Measurements from ENCODE around the gene WRAP73. TPM values are rescaled to one million over a fixed set of nuclear protein-coding genes. Genes with fewer than 3 reads are reported as not detected.

WRAP73 gene
- polyA plus RNA-seq, 12 donors = 3.3 to 14.6 (median 11.7) TPM; not detected in 1

GRCh38 chr1:3614755-3615742 lies 34.9 kb downstream of the WRAP73 start:
- no peak for DNase-seq

- no peak for DNase-seq
Measured at GRCh38 chr1:3612123-3612522, 37.8 kb downstream of the WRAP73 start.

- DNase-seq = peak; percentile 42
Measured at GRCh38 chr1:3611170-3612019, 38.5 kb downstream of the WRAP73 start, which contains the start of gene MEGF6. Gene MEGF6, minus strand, starts transcription at chr1:3611508. Its CDS starts 240 bp downstream, at chr1:3611268.

- peak; percentile 32 for DNase-seq
Measured at GRCh38 chr1:3610527-3611169, 39.3 kb downstream of the WRAP73 start.

GRCh38 chr1:3609769-3610526 lies 40.0 kb downstream of the WRAP73 start:
- DNase-seq = no peak

- DNase-seq = no peak
Measured at GRCh38 chr1:3609016-3609768, 40.7 kb downstream of the WRAP73 start.

- no peak for DNase-seq
Measured at GRCh38 chr1:3608154-3608553, 41.7 kb downstream of the WRAP73 start.

GRCh38 chr1:3607703-3608065 lies 42.2 kb downstream of the WRAP73 start:
- no peak for DNase-seq

- DNase-seq = no peak
Measured at GRCh38 chr1:3606779-3607702, 42.9 kb downstream of the WRAP73 start.

GRCh38 chr1:3604997-3605823 lies 44.7 kb downstream of the WRAP73 start:
- no peak for DNase-seq

- DNase-seq = no peak
Measured at GRCh38 chr1:3604468-3604974, 45.4 kb downstream of the WRAP73 start.

- no peak for DNase-seq
Measured at GRCh38 chr1:3603571-3604467, 46.1 kb downstream of the WRAP73 start.

GRCh38 chr1:3603156-3603555 lies 46.7 kb downstream of the WRAP73 start:
- DNase-seq = no peak

GRCh38 chr1:3602375-3602774 lies 47.5 kb downstream of the WRAP73 start:
- no peak for DNase-seq

GRCh38 chr1:3601743-3602142 lies 48.2 kb downstream of the WRAP73 start:
- DNase-seq = no peak

- no peak for DNase-seq
Measured at GRCh38 chr1:3600354-3600753, 49.5 kb downstream of the WRAP73 start.

GRCh38 chr1:3599816-3600215 lies 50.1 kb downstream of the WRAP73 start:
- no peak for DNase-seq
